HG02623 (cell line): ENCODE data around the gene METTL9.
"Not testable (repeated sequence)": the region's sequence is repeated elsewhere in the genome, so short reads cannot be mapped to it uniquely, and the experiment has no call there.

Experiments
- ATAC-seq: cut with Tn5 transposase; IDR thresholded peaks from one replicate; pipeline ENCODE4 v1.9.1; 2021; ENCODE audit warnings: moderate library complexity; ENCODE audit not compliant: unreplicated experiment

The METTL9 gene

DNA sequence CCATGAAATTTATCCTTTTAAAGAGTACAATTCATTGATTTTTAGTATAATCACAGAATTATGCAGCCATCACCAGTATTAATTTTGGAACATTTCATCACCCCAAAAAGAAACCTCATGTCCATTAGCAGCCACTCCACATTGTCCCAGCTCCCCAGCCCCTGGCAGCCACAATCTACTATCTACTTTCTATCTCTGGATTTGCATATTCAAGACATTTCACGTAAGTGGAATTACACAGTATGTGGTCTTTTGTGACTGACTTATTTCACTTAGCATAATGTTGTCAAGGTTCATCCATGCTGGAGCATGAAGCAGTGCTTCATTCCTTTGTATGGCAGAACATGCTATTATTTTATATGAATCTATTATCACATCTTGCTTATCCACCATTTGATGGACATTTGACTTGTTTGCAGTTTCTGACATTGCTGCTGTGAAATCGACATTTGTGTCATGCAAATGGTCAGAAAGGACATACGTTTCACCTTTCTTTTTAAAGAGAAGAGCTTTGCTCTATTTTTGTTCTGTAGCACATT, 10.7 kb downstream of the METTL9 start:
- no peak for ATAC-seq

DNA sequence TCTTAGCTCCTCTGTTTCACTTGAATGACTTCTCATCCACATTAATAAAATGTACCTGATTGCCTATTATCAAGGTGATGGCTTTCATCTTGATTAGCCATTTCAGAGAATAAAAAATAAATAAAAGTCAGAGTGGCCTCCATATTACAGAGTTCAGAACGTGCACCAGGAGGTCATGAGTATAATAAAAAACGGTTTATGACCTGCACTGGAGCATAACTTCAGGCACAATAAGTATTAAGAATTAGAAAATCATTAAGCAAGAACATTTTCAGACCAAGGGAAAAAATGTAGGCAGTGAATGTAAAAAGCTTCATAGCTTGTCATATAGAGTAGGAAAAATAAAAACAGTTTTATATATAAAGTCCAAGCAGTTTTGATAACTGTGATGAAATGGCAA, 11.4 kb downstream of the METTL9 start:
- no peak for ATAC-seq

GRCh38 chr16:21611198-21611555, 11.8 kb downstream of the METTL9 start:
- no peak for ATAC-seq

DNA sequence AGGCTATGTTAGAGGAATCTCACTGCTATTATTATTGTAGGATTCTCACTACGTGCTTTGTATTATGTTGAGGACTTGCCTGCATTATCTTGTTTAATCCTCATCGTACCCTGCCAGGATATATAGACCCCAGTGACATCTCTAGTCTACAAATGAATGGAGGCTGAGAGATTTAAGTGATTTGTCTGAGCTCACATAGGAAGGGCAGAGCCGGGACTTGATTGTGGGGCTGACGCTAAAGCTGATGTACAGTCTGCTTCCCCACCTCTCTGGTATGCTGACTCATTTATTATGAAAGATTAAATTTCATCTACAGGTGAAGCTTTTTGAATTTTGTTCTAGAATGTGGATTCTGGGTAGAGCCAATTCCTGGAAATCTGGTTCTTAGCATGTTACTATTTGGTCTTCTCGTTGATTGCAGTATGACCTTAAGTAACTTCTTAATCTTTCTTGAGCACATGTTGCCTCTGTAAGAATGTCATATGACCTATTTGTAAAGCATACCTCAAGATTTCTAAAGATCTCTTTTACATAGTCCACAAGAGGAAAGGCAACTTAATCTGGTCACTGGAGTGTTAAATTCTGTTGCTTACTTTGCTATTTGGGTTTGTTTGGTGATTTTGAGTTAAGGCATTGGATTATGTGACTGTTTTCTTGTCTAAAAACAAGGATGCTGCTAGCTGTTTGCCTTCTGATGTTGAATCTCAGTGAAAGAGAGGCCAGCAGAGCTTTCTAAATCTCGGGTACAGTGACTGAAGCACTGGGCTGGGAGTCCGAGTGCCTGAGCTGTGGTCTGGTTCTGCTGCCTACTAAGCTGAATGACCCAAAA, 12.4 kb downstream of the METTL9 start:
- ATAC-seq, result no peak

DNA sequence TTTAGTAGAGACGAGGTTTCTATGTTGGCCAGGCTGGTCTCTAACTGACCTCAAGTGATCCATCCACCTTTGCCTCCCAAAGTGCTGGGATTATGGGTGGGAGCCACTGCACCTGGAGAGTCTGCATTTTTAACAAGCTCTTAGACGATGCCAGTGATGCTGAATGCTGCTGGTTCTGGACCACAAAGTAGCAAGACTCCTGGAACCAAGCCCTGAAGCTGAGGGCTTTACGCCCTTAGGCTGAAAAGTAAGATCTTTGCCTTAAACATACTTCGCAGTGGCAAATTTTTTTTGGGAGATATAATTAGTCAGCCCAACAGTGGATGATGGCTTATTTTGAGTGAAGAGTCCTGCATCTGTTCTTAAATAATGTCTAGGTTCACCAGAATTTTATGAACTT, 14.0 kb downstream of the METTL9 start:
- no peak for ATAC-seq

GRCh38 chr16:21613781-21614180, 14.4 kb downstream of the METTL9 start:
- no peak for ATAC-seq

DNA sequence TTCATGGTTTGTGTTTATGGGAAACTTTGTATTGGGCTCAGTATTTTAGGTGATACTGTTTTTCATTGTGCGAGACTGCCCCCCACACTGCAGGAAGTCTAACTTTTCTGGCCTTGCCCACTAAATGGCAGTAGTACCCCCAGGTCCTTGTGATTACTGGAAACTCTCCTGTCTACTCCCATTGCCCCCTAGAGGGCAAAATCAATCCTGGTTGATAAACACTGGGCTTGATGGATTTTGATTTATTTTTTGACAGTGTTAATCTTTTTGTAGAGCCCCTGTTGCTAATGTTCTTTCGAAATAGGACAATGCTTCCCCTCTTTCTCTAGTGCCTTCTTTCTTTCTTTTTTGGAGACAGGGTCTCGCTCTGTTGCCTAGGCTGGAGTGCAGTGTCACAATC, 15.5 kb downstream of the METTL9 start:
- no peak for ATAC-seq

DNA sequence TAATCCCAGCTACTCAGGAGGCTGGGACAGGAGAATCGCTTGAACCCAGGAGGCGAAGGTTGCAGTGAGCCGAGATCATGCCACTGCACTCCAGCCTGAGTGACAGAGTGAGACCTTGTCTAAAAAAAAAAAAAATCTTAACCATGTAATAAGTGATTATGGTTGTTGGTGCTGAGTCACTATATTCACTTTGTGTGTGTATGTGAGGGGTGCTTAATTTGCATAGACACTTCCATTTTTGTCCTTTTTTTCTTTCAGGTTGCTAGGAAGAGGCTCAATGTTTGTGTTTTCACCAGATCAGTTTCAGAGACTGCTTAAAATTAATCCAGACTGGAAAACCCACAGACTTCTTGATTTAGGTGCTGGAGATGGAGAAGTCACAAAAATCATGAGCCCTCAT, 18.2 kb downstream of the METTL9 start:
- ATAC-seq, result no peak

DNA sequence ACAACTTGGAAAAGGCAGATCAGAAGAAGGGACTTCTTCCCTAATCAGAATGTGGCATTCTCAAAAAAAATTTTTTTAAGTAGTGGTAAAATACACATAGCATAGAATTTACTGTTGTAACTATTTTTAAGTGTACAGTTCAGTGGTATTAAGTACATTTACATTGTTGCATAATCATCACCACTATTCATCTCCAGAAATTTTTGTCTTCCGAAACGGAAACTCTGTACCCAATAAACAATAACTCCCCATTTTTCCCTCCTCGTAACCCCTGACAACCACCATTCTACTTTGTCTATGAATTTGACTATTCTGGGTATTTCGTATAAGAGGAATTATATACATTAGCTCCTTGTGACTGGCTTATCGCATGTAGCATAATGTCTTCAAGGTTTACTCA, 18.9 kb downstream of the METTL9 start:
- ATAC-seq, result no peak

- ATAC-seq, result no peak
Observed at GRCh38 chr16:21619765-21620425, 20.5 kb downstream of the METTL9 start.

GRCh38 chr16:21620592-21620991, 21.2 kb downstream of the METTL9 start:
- no peak for ATAC-seq

DNA sequence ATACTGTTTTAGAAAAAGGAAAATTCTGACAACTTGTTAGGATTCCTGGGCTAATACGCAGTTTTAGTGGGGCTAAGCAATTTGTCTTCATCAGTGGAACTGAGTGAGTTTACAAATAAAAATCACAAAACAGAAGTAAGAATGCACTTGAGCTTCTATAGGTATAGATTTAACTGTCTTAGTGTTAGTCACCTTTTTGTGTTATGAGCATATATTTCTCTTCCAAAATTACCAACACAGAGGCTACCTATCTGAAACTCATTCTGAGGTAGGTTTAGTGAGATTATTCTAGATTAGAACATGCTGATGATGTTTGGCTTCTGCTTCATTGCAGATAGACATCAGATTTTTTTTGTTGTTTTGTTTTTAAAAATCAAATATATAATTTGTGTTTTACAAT, 23.2 kb downstream of the METTL9 start:
- ATAC-seq, result no peak

- ATAC-seq, result no peak
Observed at GRCh38 chr16:21625026-21625425, 25.6 kb downstream of the METTL9 start.

- no peak for ATAC-seq
Observed at GRCh38 chr16:21626659-21627277, 27.4 kb downstream of the METTL9 start.

GRCh38 chr16:21628121-21628726, 28.8 kb downstream of the METTL9 start:
- no peak for ATAC-seq

DNA sequence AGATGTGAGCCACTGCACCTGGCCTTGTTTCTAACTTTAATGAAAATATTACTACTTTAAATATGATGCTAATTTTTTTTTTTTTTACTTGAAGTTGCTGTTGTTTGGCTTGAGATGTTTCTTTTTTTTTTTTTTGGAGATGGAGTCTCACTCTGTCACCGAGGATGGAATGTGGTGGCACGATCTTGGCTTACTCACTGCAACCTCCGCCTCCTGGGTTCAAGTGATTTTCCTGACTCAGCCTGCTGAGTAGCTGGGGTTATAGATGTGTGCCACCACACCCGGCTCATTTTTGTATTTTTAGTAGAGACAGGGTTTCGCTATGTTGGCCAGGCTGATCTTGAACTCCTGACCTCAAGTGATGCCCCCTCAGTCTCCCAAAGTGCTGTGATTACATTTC, 29.4 kb downstream of the METTL9 start:
- no peak for ATAC-seq

- not testable (repeated sequence) for ATAC-seq
Observed at GRCh38 chr16:21629616-21630539, 30.5 kb downstream of the METTL9 start.

GRCh38 chr16:21630866-21631265, 31.5 kb downstream of the METTL9 start:
- ATAC-seq, result not testable (repeated sequence)

- not testable (repeated sequence) for ATAC-seq
Observed at GRCh38 chr16:21631376-21631775, 32.0 kb downstream of the METTL9 start.

DNA sequence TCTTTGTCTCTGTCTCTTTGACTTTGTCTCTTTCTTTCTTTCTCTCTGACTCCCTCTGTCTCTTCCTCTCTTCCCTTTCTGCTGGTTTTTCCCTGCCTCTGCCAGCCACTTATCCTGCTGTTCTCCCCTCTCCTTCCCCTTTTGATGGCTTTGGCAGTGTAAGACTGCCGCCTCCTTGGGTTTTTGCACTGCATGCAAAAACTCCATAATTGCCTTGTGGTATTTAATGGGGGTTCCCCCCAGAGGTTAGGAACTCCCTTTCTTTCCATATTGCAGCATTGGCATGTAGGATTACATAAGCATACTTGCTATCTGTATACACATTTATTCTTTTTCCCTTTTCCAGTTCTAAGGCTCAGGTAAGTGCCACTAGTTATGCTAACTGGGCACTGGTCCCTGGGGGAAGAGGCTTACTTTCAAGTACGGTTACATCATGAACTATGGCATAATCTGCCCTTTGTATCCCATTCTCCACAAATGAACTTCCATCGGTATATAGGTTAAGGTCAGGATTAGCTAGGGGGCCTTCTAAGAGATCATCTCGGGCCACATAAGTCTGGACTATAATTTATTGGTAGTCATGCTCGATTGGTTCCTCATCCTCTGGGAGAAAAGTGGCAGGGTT, 32.7 kb downstream of the METTL9 start:
- ATAC-seq, result not testable (repeated sequence)
